SK-N-SH (cell line): ENCODE measurements around the gene CBLN3. TPM values are rescaled to one million over a fixed set of nuclear protein-coding genes. Genes with fewer than 3 reads are reported as not detected.

Experiments
- CTCF ChIA-PET: fragments of 300-600, 350-600 bp; formaldehyde crosslinking; extraction: SDS; loops from one replicate; lab custom pipeline; 2021; lab: Yijun Ruan, JAX
- POLR2A ChIA-PET: fragments of 350-600 bp; sonication (Branson Sonifier 250); formaldehyde crosslinking; extraction: SDS; loops from one replicate; lab custom pipeline; 2020; ENCODE audit warnings: antibody characterized with exemption, inconsistent platforms; lab: Yijun Ruan, JAX
- DNase-seq: peaks from one replicate; pipeline ENCODE4 v3.0.0; 2012
- H2AFZ ChIP-seq: fragments of 200-600 bp; sonication (generic); 2 replicates; pipeline ENCODE4 v1.8.1; 2016; ENCODE audit warnings: antibody characterized with exemption, mild to moderate bottlenecking, low read depth
- H3F3A ChIP-seq: fragments of 200-600 bp; sonication (generic); replicated peaks from 2 replicates; pipeline ENCODE3; 2016; ENCODE audit warnings: antibody characterized with exemption, mild to moderate bottlenecking; ENCODE audit not compliant: insufficient read depth
- H3K27ac ChIP-seq, 2 experiments: fragments of 200-500 bp in 1 of 2; fragments of 200-600 bp in 1 of 2; sonication (Bioruptor generic) in 1 of 2; sonication (generic), shearing (Covaris generic) in 1 of 2; 2 replicates each; pipeline versions ENCODE4 v1.5.1 to v1.6.1; 2014 to 2016; ENCODE audit warnings: low read depth in 2 of 2, inconsistent platforms in 1 of 2, low read length in 1 of 2, mild to moderate bottlenecking in 1 of 2, mixed read lengths in 1 of 2
- H3K27me3 ChIP-seq: fragments of 200-600 bp; sonication (generic), shearing (Covaris generic); 2 replicates; pipeline ENCODE4 v1.6.1; 2016; ENCODE audit warnings: mixed run types; ENCODE audit not compliant: insufficient read depth
- H3K36me3 ChIP-seq, 2 experiments: fragments of 200-500 bp in 1 of 2; fragments of 200-600 bp in 1 of 2; sonication (Bioruptor generic) in 1 of 2; sonication (generic) in 1 of 2; replicated peaks in 1 of 2; 2 replicates each; pipeline versions ENCODE3 to v1.5.1; 2014 to 2016; ENCODE audit warnings: low read length in 1 of 2, mild to moderate bottlenecking in 1 of 2; ENCODE audit not compliant: insufficient read depth in 2 of 2, control insufficient read depth in 1 of 2
- H3K4me1 ChIP-seq, 2 experiments: fragments of 200-500 bp in 1 of 2; fragments of 200-600 bp in 1 of 2; sonication (Bioruptor generic) in 1 of 2; sonication (generic), shearing (Covaris generic) in 1 of 2; 2 replicates each; pipeline versions ENCODE4 v1.5.1 to v1.6.1; 2014 to 2016; ENCODE audit warnings: low read depth in 1 of 2, low read length in 1 of 2, mixed run types in 1 of 2; ENCODE audit not compliant: insufficient read depth in 2 of 2, control insufficient read depth in 1 of 2
- H3K4me2 ChIP-seq: fragments of 200-600 bp; sonication (generic), shearing (Covaris generic); 2 replicates; pipeline ENCODE4 v1.6.1; 2017; ENCODE audit warnings: mixed run types
- H3K4me3 ChIP-seq, 2 experiments: fragments of 200-500 bp in 1 of 2; fragments of 200-600 bp in 1 of 2; sonication (Bioruptor generic) in 1 of 2; sonication (generic), shearing (Covaris generic) in 1 of 2; 2 replicates each; pipeline versions ENCODE4 v1.5.1 to v1.8.1; 2014 to 2016; ENCODE audit warnings: low read depth in 2 of 2, inconsistent platforms in 1 of 2, low read length in 1 of 2, mild to moderate bottlenecking in 1 of 2, mixed read lengths in 1 of 2, moderate library complexity in 1 of 2
- H3K79me2 ChIP-seq: fragments of 200-600 bp; sonication (generic); 2 replicates; pipeline ENCODE4 v1.8.1; 2017; ENCODE audit warnings: mild to moderate bottlenecking; ENCODE audit not compliant: insufficient read depth
- H3K9ac ChIP-seq: fragments of 200-600 bp; sonication (generic); 2 replicates; pipeline ENCODE4 v1.6.1; 2017; ENCODE audit warnings: mixed run types
- H3K9me2 ChIP-seq: fragments of 200-600 bp; sonication (generic); 2 replicates; pipeline ENCODE4 v1.6.1; 2017; ENCODE audit warnings: mixed run types
- H3K9me3 ChIP-seq: fragments of 200-600 bp; sonication (generic); 2 replicates; pipeline ENCODE4 v1.6.1; 2017; ENCODE audit warnings: mixed run types, mild to moderate bottlenecking, moderate library complexity
- H4K20me1 ChIP-seq: fragments of 200-600 bp; sonication (generic); 2 replicates; pipeline ENCODE4 v1.6.1; 2017; ENCODE audit warnings: mild to moderate bottlenecking, mixed run types; ENCODE audit not compliant: insufficient read depth
- CHD2 ChIP-seq: fragments of 150-350 bp; IDR thresholded peaks from 2 replicates; pipeline ENCODE4 v1.6.1; 2018; ENCODE audit warnings: low read length; ENCODE audit not compliant: partially characterized antibody
- EP300 ChIP-seq, 2 experiments: IDR thresholded peaks; 2 replicates each; pipeline versions ENCODE4 v1.4.0 to v1.6.1; 2012; ENCODE audit warnings: borderline replicate concordance in 1 of 2, low read depth in 1 of 2, low read length in 1 of 2
- NFIC ChIP-seq: IDR thresholded peaks from 2 replicates; pipeline ENCODE4 v1.4.0; 2012; ENCODE audit warnings: borderline replicate concordance
- POLR2AphosphoS5 ChIP-seq: IDR thresholded peaks from 2 replicates; pipeline ENCODE4 v1.6.1; 2012; ENCODE audit warnings: low read depth, low read length
- RFX5 ChIP-seq: IDR thresholded peaks from 2 replicates; pipeline ENCODE4 v1.6.1; 2012; ENCODE audit warnings: mild to moderate bottlenecking, improper control_type of control experiment, low read length
- TAF1 ChIP-seq: IDR thresholded peaks from 2 replicates; pipeline ENCODE4 v1.6.1; 2012; ENCODE audit warnings: low read depth, mild to moderate bottlenecking, low read length, moderate library complexity, borderline replicate concordance
- YY1 ChIP-seq: IDR thresholded peaks from 2 replicates; pipeline ENCODE4 v1.4.0; 2012; ENCODE audit warnings: low read depth, mild to moderate bottlenecking
- WGBS: methylation state at CpG from one replicate; pipeline ENCODE4 v1.1.6; 2017; ENCODE audit warnings: low lambda C conversion rate; 5-methylcytosine and 5-hydroxymethylcytosine counted together
- polyA plus RNA-seq, 3 experiments: library from polyadenylated mRNA; depleted of rRNA; stranded (reverse); fragments of >200 nt; gene quantifications; 2 replicates each; pipeline ENCODE4 v1.2.3, GENCODE V29; 2012
- TF ChIP-seq, protein P1 (sequence below): IDR thresholded peaks from 2 replicates; pipeline ENCODE4 v1.4.0; 2012; ENCODE audit warnings: low read depth
- TF ChIP-seq, protein P2 (sequence below): IDR thresholded peaks from 2 replicates; pipeline ENCODE4 v1.4.0; 2012; ENCODE audit warnings: low read depth, borderline replicate concordance
- TF ChIP-seq, protein P3 (sequence below): fragments of 150-350 bp; IDR thresholded peaks from 2 replicates; pipeline ENCODE4 v1.6.1; 2016; ENCODE audit warnings: mild to moderate bottlenecking, low read depth, low read length

Gene CBLN3
- polyA plus RNA-seq, 1 of the 3 experiments (the other 2 are of a cell fraction), result 1.8 TPM

DNA sequence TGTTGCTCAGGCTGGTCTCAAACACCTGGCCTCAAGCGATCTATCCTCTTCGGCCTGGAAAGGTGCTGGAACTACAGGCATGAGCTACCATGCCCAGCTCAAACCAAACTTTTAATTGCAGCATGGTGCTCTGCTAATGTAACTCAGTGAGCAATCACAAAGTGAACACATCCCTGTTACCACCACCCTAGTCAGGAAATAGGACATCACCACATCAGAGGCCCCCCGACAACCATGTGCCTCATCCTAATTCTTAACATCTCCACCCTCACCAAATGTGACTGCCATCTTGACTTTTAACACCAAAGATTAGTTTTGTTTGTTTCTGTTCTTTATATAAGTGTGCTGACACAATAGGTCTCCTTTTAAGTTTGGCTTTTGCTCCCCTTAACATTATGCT, 35.9 kb upstream of the CBLN3 start:
- WGBS, result 88% methylated on average over 3 of the region's 3 CpGs
- H3K4me1 ChIP-seq, result no peaks in the 10 kb centered on the region
- no peak for DNase-seq
- H3K9me3 ChIP-seq, result no peaks in the 10 kb centered on the region
- no peaks in the 10 kb centered on the region for H4K20me1 ChIP-seq
- no peaks in the 10 kb centered on the region for H3F3A ChIP-seq
- CTCF ChIA-PET, result interaction anchor here (1.1 kb wide), 1 partner anchor 16 kb away, joined by 3 read pairs; no protein-coding TSS in a partner anchor
- POLR2A ChIA-PET, result no interaction called here
- no peaks in the 10 kb centered on the region for H3K36me3 ChIP-seq
- no peak overlapping the region for H3K27ac ChIP-seq
- no peak overlapping the region for H3K4me2 ChIP-seq
- no peaks in the 10 kb centered on the region for H3K9me2 ChIP-seq
- H3K9ac ChIP-seq, result no peak overlapping the region
- no peaks in the 10 kb centered on the region for H3K79me2 ChIP-seq
- H2AFZ ChIP-seq, result no peak overlapping the region
- no peak overlapping the region for H3K4me3 ChIP-seq
- TF ChIP-seq YY1 (no peak), RFX5 (no peak), TAF1 (no peak), EP300 (IDR thresholded peaks at IDR 0.05; ENCODE audit: borderline replicate concordance in 1 of 2, low read depth in 1 of 2, low read length in 1 of 2) (no peak), POLR2AphosphoS5 (no peak), NFIC (no peak)
- TF ChIP-seq, protein P1, sequence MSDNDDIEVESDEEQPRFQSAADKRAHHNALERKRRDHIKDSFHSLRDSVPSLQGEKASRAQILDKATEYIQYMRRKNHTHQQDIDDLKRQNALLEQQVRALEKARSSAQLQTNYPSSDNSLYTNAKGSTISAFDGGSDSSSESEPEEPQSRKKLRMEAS, result no peak
- TF ChIP-seq, protein P2, sequence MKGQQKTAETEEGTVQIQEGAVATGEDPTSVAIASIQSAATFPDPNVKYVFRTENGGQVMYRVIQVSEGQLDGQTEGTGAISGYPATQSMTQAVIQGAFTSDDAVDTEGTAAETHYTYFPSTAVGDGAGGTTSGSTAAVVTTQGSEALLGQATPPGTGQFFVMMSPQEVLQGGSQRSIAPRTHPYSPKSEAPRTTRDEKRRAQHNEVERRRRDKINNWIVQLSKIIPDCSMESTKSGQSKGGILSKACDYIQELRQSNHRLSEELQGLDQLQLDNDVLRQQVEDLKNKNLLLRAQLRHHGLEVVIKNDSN, result no peak
- H3K27me3 ChIP-seq, result no peaks in the 10 kb centered on the region

DNA sequence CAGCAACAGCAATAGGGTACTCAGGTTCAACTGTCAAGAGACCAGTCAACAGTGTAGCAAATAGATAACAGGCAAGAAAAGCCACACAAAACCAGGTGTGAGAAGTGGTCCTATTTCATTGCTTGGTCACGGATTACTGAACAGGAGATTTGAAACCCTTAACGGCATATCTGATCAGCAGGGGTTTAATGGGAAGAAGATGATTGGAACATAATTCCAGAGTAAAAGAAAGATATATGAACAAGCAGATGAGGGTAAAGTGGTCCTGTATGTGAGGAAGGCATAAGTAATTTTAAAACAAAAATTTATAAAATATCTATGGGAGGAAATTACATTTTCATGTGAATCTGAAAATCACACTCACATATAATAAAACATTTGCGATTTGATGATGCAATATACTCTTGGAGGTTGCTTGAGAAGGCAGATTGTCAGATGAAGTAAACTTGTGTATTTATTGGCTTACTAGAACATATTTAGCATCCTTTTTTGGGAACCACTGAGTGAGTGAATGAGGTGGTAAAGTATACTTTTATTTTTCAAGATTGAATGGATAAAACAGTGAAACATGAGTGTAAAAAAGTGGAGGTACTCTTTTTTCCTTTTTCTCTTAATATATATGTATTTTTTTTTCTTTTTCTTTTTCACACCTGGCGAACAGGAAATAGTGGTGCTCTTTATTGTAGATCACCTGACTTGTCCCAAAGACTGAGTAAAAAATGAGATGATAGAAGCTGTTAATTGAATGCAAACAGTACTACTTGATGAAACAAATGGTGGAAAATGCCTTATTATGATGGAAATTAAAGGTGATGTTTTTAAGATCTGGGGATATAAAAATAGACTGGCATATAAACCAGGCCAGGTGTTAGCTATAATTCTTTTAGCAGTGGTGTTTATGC, 34.7 kb upstream of the CBLN3 start:
- TF ChIP-seq CHD2, result no peak
- TF ChIP-seq EP300 (IDR thresholded peaks at IDR 0.05; ENCODE audit: borderline replicate concordance in 1 of 2, low read depth in 1 of 2, low read length in 1 of 2), result no peak
- TF ChIP-seq, protein P3, sequence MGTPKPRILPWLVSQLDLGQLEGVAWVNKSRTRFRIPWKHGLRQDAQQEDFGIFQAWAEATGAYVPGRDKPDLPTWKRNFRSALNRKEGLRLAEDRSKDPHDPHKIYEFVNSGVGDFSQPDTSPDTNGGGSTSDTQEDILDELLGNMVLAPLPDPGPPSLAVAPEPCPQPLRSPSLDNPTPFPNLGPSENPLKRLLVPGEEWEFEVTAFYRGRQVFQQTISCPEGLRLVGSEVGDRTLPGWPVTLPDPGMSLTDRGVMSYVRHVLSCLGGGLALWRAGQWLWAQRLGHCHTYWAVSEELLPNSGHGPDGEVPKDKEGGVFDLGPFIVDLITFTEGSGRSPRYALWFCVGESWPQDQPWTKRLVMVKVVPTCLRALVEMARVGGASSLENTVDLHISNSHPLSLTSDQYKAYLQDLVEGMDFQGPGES, result no peak
- Histone ChIP-seq H3K9me2 (no peaks in the 10 kb centered on the region), H2AFZ (no peak overlapping the region), H3K4me2 (no peak overlapping the region), H3K27me3 (no peaks in the 10 kb centered on the region), H3K79me2 (no peaks in the 10 kb centered on the region), H3K36me3 (no peaks in the 10 kb centered on the region), H4K20me1 (no peaks in the 10 kb centered on the region), H3K4me1 (no peaks in the 10 kb centered on the region), H3K4me3 (no peak overlapping the region), H3K9me3 (no peaks in the 10 kb centered on the region), H3K9ac (no peak overlapping the region), H3K27ac (no peak overlapping the region), H3F3A (no peaks in the 10 kb centered on the region)
- POLR2A ChIA-PET, result no interaction called here
- DNase-seq, result no peak
- WGBS, result 62% methylated on average over 4 of the region's 4 CpGs
- CTCF ChIA-PET, result no interaction called here
